Esophagus muscularis mucosa (tissue), 4 donors: ENCODE data around the gene NTSR1.

Experiments
- CTCF ChIP-seq, 3 experiments: fragments of 200-600 bp in 2 of 3; fragments of 450-650 bp in 1 of 3; sonication (generic) in 2 of 3; IDR thresholded peaks; one replicate each; pipeline ENCODE4 v1.5.1; 2017 to 2019; ENCODE audit warnings: antibody characterized with exemption in 3 of 3, mild to moderate bottlenecking in 2 of 3, moderate library complexity in 1 of 3
- EP300 ChIP-seq: sonication (generic); formaldehyde crosslinking; IDR thresholded peaks from one replicate; pipeline ENCODE4 v1.6.1; 2017; ENCODE audit warnings: antibody characterized with exemption
- POLR2AphosphoS5 ChIP-seq, 2 donors: sonication (generic); formaldehyde crosslinking; IDR thresholded peaks; one replicate each; pipeline ENCODE4 v1.6.1; 2017; ENCODE audit warnings: antibody characterized with exemption in 2 of 2

GRCh38 chr20:62782149-62782892, 73.7 kb downstream of the NTSR1 start:
- peak in 1 of 3 experiments; percentile 3 for TF ChIP-seq CTCF (IDR thresholded peaks at IDR 0.05)
- no peak for TF ChIP-seq EP300
- no peak for TF ChIP-seq POLR2AphosphoS5 (IDR thresholded peaks at IDR 0.05)
